Measurements from ENCODE around the gene SLC9A6. TPM values are rescaled to one million over a fixed set of nuclear protein-coding genes. Genes with fewer than 3 reads are reported as not detected.

SLC9A6 gene
- total and polyA plus RNA-seq, 10 of the 15 experiments (the other 5 are each of a cell fraction or from before 2014, with no cell fraction given): 4.5 to 14.6 (median 10.7) TPM

DNA sequence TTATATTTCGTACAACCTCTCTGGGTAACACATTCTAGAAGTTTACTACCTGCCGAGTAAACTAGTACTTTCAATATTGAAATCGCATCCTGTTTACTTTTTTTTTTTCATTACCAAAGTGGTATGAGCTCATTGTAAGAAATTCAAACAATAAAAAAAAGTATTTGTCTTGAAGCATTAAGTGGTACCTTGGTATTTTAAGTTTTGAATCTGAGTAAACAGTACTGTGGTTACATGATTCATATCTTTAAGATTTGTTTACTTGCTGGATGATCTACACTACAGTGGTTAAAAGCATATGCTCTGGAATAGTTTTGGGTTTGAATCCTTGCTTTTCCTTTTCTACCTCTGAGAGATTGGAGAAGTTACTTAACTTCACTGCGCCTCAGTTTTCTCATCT, 7.6 kb upstream of the SLC9A6 start:
- CTCF ChIA-PET: interaction anchor here (0.6 kb wide), 1 partner anchor 601 kb away, joined by 5 read pairs; no protein-coding TSS in a partner anchor
- FAIRE-seq: no peak
- TF ChIP-seq, protein P1, sequence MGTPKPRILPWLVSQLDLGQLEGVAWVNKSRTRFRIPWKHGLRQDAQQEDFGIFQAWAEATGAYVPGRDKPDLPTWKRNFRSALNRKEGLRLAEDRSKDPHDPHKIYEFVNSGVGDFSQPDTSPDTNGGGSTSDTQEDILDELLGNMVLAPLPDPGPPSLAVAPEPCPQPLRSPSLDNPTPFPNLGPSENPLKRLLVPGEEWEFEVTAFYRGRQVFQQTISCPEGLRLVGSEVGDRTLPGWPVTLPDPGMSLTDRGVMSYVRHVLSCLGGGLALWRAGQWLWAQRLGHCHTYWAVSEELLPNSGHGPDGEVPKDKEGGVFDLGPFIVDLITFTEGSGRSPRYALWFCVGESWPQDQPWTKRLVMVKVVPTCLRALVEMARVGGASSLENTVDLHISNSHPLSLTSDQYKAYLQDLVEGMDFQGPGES (IDR thresholded peaks at IDR 0.05): no peak
- TF ChIP-seq, protein P2, sequence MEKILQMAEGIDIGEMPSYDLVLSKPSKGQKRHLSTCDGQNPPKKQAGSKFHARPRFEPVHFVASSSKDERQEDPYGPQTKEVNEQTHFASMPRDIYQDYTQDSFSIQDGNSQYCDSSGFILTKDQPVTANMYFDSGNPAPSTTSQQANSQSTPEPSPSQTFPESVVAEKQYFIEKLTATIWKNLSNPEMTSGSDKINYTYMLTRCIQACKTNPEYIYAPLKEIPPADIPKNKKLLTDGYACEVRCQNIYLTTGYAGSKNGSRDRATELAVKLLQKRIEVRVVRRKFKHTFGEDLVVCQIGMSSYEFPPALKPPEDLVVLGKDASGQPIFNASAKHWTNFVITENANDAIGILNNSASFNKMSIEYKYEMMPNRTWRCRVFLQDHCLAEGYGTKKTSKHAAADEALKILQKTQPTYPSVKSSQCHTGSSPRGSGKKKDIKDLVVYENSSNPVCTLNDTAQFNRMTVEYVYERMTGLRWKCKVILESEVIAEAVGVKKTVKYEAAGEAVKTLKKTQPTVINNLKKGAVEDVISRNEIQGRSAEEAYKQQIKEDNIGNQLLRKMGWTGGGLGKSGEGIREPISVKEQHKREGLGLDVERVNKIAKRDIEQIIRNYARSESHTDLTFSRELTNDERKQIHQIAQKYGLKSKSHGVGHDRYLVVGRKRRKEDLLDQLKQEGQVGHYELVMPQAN (conservative IDR thresholded peaks at IDR 0.05): no peak
- TF ChIP-seq NR2F1 (conservative IDR thresholded peaks at IDR 0.05) (no peak), MYC (IDR thresholded peaks at IDR 0.05; ENCODE audit: insufficient read depth, insufficient read length, insufficient replicate concordance, low read length, severe bottlenecking) (no peak), TCF3 (IDR thresholded peaks at IDR 0.05; ENCODE audit: borderline replicate concordance, insufficient read depth, low read depth, low read length) (no peak), YY1 (IDR thresholded peaks at IDR 0.05; ENCODE audit: low read depth, low read length) (no peak), SMC3 (IDR thresholded peaks at IDR 0.05; ENCODE audit: borderline replicate concordance, low read length) (no peak), SPI1 (IDR thresholded peaks at IDR 0.05; ENCODE audit: borderline replicate concordance, insufficient read depth, low read depth, low read length) (no peak), STAT3 (IDR thresholded peaks at IDR 0.05; ENCODE audit: low read depth, low read length) (no peak), CBX3 (IDR thresholded peaks at IDR 0.05; ENCODE audit: borderline replicate concordance, low read depth) (no peak), POU2F2 (IDR thresholded peaks at IDR 0.05; ENCODE audit: borderline replicate concordance, low read depth, low read length) (no peak), HCFC1 (IDR thresholded peaks at IDR 0.05; ENCODE audit: low read length) (no peak)
- TF ChIP-seq, protein P3, sequence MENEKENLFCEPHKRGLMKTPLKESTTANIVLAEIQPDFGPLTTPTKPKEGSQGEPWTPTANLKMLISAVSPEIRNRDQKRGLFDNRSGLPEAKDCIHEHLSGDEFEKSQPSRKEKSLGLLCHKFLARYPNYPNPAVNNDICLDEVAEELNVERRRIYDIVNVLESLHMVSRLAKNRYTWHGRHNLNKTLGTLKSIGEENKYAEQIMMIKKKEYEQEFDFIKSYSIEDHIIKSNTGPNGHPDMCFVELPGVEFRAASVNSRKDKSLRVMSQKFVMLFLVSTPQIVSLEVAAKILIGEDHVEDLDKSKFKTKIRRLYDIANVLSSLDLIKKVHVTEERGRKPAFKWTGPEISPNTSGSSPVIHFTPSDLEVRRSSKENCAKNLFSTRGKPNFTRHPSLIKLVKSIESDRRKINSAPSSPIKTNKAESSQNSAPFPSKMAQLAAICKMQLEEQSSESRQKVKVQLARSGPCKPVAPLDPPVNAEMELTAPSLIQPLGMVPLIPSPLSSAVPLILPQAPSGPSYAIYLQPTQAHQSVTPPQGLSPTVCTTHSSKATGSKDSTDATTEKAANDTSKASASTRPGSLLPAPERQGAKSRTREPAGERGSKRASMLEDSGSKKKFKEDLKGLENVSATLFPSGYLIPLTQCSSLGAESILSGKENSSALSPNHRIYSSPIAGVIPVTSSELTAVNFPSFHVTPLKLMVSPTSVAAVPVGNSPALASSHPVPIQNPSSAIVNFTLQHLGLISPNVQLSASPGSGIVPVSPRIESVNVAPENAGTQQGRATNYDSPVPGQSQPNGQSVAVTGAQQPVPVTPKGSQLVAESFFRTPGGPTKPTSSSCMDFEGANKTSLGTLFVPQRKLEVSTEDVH (IDR thresholded peaks at IDR 0.05; ENCODE audit: low read depth, partially characterized antibody): no peak
- TF ChIP-seq, protein P4, sequence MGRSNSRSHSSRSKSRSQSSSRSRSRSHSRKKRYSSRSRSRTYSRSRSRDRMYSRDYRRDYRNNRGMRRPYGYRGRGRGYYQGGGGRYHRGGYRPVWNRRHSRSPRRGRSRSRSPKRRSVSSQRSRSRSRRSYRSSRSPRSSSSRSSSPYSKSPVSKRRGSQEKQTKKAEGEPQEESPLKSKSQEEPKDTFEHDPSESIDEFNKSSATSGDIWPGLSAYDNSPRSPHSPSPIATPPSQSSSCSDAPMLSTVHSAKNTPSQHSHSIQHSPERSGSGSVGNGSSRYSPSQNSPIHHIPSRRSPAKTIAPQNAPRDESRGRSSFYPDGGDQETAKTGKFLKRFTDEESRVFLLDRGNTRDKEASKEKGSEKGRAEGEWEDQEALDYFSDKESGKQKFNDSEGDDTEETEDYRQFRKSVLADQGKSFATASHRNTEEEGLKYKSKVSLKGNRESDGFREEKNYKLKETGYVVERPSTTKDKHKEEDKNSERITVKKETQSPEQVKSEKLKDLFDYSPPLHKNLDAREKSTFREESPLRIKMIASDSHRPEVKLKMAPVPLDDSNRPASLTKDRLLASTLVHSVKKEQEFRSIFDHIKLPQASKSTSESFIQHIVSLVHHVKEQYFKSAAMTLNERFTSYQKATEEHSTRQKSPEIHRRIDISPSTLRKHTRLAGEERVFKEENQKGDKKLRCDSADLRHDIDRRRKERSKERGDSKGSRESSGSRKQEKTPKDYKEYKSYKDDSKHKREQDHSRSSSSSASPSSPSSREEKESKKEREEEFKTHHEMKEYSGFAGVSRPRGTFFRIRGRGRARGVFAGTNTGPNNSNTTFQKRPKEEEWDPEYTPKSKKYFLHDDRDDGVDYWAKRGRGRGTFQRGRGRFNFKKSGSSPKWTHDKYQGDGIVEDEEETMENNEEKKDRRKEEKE (IDR thresholded peaks at IDR 0.05): no peak
- Histone ChIP-seq H4K20me1 (ENCODE audit: control insufficient read depth, insufficient read depth) (no peaks in the 10 kb centered on the region), H3K4me1 (ENCODE audit: control insufficient read depth, insufficient read depth, low read length) (no peaks in the 10 kb centered on the region), H3K79me2 (ENCODE audit: control insufficient read depth, insufficient read depth, low read length) (peaks cover 8% of the 10 kb centered on the region), H3K9ac (ENCODE audit: control insufficient read depth, insufficient read depth, low read length) (no peak overlapping the region), H2AFZ (ENCODE audit: control insufficient read depth, low read depth, low read length) (no peak overlapping the region), H3K4me3 (no peak overlapping the region), H3K9me3 (replicated peaks; ENCODE audit: control insufficient read depth, insufficient read depth, low read length) (no peaks in the 10 kb centered on the region), H3K4me2 (ENCODE audit: control insufficient read depth, insufficient read depth) (no peak overlapping the region), H3K27me3 (replicated peaks in 1 of 2; ENCODE audit: control insufficient read depth in 2 of 2, insufficient read depth in 2 of 2, low read length in 1 of 2) (no peaks in the 10 kb centered on the region), H3K27ac (ENCODE audit: control insufficient read depth, insufficient read depth) (no peak overlapping the region), H3K36me3 (ENCODE audit: control insufficient read depth in 2 of 2, insufficient read depth in 2 of 2, low read length in 1 of 2) (no peaks in the 10 kb centered on the region)
- DNase-seq (ENCODE audit: low read depth, low spot score): no peak
- SMC1A ChIA-PET (ENCODE audit: uncharacterized antibody, unreplicated experiment): interaction anchor here (0.8 kb wide), 2 partner anchors 11 to 692 kb away, joined by 3 read pairs; no protein-coding TSS in a partner anchor
- intact Hi-C loops (cut with micrococcal nuclease; ENCODE audit: unreplicated experiment) (no loop called here), in situ Hi-C loops (cut with MboI) (no loop called here)
- BruUV-seq (replicated peaks): no TSS peak
- POLR2A ChIA-PET: no interaction called here
- no peak for ATAC-seq
- WGBS (ENCODE audit: insufficient coverage, insufficient replicate concordance, low lambda C conversion rate, missing lambda C conversion rate): 38% methylated on average over 4 of the region's 4 CpGs
- RAD21 ChIA-PET (ENCODE audit: unreplicated experiment): interaction anchor here (1.2 kb wide), 1 partner anchor 51 kb away, joined by 3 read pairs; no protein-coding TSS in a partner anchor

All from GM12878 (cell line).